HT1080 (cell line): ENCODE data around the gene CLTA. TPM values are rescaled to one million over a fixed set of nuclear protein-coding genes. Genes with fewer than 3 reads are reported as not detected.
A peak's percentile ranks its signal among the peaks of the same experiment; 100 is the strongest.

Experiments
- DNase-seq: peaks from one replicate; pipeline ENCODE4 v3.0.0-alpha.2; 2015; ENCODE audit warnings: low read depth
- total RNA-seq: library from RNA; depleted of rRNA; stranded (reverse); fragments of >200 nt; shearing (Covaris generic); gene quantifications from 2 replicates; pipeline ENCODE4 v1.2.3, GENCODE V29; 2014

CLTA gene
- total RNA-seq, 1 experiment from 2014 or later: 448 TPM

DNA sequence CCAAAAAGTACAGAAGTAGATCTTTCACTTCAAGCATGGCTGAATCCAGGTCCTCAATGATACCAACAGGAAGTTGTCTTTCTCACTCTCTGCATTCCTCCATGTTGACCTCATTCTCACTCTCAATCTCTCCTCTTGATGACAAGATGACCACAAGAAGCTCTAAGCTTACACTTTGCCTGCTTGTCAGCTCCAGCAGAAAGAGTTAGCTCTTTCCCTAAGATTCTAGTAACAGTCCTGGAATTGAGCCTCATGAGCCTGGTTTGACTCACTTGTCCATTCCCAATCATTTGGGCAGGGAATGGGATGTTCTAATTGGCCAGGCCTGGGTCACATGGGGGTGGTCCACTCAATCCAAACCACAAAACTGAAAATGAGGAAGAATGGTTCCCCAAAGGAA, 3.3 kb upstream of the CLTA start:
- peak; percentile 80 for DNase-seq

DNA sequence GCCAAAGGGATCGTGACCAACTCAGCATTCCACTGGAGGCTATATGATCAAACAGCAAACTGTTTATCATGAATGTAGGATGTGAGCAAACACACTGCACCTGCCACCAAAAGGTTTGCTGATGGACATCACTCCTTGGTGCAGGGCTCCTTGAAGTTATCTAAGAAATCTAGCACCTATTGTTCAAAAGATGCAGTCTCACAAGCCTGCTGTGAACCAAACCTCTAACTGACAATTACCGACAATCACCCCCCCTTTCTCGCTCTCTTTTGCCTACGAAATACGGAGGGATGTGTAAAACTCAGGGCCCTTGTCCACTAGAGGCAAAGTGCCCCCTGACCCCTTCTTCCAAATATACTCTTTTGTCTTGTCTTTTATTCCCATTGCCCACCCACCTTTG, 2.5 kb upstream of the CLTA start:
- DNase-seq: no peak

DNA sequence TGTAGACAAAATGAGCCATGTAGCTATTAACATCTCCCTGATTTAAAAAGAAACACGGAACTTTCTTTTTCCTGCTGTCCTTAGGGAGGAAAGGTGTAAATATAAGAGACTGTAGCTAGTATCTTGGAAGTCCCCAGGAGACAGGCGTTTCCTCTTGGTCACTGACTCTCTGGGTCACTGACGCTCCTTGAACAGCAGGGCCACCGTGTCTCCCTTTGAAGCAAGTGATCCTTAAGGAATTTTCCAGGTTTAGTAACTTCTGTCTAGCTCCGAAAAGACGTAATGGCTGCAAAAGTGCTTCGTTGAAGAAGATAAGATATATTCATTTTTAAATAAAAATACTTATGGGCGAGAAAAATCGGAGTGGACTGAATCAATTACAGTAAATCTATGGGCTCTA, 745 bp upstream of the CLTA start:
- DNase-seq: no peak

DNA sequence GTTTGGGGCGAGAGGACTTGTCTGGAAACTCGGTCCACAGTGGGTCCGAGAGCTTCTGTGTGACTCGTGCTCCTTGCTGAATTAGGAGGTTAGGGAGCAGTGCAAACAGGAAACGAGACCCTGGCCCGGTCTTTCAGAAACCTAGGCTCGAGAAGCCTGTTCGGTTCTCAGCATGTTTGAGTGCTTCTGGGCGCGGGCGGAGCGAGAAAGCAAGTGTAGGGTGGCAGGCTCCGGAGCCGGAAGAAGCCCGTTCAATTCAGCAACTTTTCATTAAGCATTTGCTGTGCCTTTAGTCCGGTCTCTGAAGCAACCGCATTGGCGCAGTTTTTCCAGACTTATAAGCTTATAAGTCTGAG, 547 bp downstream of the CLTA start:
- DNase-seq: no peak

DNA sequence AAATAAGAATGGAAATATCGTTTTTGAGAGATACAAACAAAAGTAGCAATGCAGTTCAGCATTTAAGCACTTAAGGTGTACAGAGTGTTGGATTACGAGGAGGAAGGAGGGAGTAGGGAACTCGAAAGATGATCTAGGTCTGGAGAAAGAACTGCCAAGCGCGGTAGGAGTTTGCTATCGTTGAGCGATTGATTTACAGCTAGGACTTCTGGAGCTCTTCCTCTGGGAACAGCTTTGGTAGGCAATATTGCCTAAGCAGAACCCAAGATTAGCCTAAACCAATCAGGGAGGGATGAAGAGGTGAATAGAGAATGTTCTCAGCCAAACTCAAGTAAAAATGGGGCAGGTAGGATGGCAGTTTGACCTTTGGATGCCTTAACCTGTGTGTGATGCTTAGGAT, 965 bp downstream of the CLTA start:
- DNase-seq: no peak

DNA sequence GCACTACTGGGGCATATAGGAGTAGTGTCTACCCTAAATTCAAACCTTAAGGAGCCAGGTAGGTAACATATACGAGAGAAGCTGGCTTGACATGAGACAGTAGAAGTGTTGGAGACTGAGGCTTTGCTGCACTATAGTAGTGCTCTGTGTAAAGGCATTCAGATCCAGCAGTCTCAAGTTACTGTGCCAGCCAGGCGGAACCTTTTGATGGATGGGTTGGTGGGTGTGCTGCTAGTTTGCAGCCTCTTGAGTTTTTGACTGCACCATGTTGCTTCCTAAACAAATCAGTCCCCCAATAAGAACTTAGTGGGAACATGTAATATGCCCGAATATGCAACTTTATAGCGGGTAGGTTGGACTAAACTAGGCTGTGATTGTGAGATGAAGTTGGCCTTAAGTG, 1.5 kb downstream of the CLTA start:
- peak; percentile 23 for DNase-seq

DNA sequence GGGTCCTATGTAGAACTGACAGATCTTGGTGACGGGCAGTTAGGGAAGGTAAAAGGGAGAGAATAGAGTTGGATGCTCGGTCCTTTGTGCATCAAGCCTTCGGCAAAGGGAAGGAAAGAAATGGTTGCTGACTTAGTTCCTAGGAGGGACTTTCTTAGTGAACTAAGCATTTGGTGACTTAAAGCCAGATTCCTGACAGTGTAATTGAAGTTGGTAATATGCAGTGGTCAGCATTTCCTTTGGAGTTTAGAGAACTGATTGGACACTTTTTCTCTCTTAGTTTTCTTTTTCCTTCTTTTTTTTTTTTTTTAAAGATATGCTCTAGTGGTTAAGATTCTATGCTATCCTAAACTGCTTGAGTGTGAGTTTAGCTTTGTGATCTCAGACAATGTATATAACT, 2.3 kb downstream of the CLTA start:
- no peak for DNase-seq

DNA sequence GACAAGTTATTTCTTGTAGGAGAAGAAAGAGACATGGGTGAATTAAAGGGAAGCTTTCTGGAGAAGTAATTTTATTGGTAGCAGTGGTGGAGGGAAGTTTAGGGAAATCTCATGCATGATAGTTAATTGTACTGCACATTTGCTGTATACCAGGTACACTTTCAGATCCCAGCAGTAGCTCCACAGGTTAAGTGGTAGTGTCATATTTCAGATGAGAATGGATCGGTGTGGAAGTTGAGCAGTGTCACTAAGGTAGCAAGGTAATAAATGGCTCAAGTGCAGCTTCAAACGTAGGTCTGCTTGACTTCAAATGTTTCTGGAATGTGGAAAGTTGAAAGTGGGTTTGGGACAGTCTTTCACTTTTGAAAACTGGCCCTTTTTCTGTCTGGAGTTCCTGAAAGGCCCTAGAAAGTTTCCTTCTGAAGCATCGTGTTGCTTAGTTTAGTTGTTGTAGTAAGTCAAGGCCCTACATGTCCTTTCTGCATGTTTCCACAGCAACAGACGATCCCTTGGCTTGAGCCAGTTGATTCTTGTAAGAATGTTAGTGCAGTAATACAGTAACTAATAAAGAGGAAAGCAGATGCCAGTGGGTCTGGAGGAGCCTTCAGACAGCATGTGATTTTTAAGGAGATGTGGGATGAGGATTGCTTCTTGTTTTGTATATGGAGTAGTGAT, 3.7 kb downstream of the CLTA start:
- no peak for DNase-seq

DNA sequence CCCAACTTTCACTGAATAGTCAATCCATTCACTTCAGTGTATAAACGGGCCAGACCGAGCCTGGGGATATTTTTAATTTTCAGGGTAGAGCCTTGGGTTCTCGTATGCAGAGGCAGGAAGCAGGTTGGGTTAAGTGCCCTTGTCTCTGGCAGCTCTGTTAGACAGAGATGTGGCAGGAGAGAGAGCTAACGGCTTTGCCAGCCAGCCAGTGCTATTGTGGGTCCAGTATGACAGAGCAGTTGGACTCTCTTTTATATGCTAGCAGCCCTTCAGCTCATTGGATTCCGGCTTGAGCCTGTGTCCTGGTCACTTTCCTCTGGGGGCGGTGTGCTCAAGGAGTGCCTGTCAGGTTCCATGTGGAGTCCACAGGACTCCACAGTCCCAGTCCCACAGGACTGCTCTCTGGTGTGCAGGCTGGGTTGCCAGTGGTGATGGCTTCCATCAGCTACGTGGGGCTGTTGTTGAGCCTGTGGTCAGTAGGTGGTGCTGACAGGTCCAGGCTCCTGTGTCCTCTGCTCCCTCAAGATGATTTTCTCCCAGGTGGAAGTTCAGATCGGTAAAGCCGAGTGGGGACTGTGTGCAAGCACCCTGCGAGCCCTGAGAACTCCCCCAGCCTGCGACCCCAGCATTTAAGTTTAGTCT, 14.3 kb downstream of the CLTA start:
- peak; percentile 24 for DNase-seq

DNA sequence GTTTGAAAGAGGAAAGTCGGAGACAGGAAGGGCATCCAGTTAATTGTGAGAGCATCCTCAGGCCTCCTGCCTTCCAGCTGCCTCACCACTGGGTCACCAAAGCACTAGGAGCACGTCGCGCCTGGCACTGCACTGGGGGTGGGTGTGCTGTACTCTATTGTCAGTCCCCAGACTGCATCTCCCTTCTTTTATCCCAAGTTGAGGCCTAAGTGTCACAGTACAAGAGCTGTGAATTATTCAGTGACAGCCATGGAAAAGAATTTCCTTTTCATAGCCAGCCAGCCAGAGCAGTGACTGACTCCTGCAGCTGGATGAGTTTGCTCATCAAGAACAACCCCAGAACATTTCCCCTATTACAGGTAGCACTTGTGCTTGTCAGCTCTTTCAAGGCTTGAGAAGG, 16.3 kb downstream of the CLTA start:
- peak; percentile 14 for DNase-seq

DNA sequence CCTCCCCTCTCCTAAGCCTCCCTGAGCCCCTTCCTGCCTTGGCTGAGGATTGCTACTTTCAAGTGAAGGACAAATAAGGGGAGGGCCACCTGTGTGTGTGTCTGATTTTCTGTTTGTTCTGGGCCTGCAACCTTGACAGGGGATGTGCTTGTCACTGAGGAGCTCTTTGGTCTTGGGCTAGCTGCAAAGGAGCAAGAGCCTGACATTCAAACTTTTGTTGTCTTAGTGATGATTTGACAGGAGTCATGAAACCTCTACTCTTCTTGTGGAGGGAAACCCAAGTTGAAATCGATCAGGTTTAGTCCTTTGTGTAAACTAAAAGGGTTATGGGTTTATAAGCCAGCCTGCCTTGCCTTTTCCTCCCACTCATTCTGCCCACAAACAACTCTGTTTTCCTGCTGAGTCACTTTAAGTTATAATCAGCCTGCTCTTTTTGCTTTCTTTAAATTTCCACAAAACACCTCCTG, 16.9 kb downstream of the CLTA start:
- DNase-seq: no peak

DNA sequence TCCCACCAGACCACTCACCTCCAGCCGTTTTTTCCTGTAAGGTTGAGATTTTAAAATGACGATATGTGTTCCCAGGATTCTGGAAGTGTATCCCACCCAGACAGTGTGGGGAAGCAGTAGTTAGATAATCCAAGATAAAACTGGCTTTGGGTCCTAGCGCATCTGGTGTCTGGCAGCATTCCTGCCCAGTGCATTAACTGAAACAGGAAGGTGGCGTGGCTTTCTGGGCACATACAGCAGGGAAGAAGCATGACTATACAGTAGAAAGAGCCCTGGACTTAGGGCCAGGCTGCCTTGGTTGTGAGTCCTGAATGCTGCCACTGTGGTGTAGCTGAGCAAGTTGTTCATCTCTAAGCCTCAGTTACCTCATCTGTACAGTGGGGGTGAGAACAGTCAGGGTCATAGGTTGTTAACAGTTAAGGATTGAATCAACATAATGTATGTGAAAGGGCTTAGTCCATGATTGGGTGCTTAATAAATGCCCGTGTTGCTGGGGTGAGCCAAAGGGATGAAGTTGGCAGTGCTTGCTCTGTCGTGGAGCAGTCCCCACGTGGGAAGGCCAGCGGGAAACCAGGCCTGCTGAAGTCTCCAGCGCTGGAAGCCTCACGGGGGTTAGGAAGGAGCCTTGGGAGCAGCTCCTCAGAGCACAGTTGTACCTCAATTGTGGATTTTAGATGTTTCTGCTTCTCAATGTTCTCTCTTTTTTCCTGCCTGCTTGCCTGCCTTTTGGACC, 18.0 kb downstream of the CLTA start:
- no peak for DNase-seq

DNA sequence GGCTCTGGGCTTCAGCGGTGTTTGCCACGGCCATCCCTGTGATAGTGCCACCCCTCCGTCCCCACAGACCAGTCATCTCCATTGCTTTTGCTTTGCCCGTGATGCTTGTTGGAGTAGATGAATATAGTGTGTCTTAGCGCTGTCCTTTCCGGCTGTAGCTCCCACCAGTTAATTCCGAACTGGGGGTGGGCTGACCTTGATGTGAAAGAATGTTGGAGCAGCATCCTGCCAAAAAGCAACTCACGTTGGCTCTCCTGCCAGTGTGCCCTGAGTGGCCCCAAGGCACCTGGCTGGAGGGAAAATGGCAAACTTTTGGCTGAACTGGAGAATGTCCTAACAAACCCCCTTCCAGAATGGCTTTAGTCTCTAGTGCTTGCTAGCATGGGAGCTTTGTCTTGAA, 20.0 kb downstream of the CLTA start:
- DNase-seq: no peak

DNA sequence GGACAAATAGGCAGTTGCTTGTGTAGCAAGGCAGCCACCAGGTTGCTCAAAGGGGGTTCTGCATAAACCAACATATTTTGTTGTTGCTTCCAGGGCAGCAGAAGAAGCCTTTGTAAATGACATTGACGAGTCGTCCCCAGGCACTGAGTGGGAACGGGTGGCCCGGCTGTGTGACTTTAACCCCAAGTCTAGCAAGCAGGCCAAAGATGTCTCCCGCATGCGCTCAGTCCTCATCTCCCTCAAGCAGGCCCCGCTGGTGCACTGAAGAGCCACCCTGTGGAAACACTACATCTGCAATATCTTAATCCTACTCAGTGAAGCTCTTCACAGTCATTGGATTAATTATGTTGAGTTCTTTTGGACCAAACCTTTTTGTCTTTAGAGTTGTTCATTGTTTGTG, 20.8 kb downstream of the CLTA start:
- no peak for DNase-seq

DNA sequence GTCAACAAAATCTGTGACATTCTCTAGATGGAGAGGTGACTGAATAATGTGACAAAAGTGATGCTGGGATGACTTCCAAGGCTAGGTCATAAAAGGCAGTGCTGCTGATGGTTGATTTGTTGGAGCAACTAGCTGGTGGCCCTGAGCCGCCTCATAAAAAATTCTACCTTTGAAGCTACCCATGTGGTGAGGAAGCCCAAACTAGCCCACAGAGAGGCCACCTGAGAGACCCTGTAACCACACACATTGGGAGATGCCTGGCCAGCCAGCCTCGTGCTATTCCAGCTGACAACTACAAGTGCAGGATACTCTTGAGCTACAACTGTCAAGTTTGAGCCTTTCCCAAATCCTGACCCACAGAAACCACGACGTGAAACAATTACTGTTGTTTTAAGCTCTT, 22.7 kb downstream of the CLTA start:
- no peak for DNase-seq

DNA sequence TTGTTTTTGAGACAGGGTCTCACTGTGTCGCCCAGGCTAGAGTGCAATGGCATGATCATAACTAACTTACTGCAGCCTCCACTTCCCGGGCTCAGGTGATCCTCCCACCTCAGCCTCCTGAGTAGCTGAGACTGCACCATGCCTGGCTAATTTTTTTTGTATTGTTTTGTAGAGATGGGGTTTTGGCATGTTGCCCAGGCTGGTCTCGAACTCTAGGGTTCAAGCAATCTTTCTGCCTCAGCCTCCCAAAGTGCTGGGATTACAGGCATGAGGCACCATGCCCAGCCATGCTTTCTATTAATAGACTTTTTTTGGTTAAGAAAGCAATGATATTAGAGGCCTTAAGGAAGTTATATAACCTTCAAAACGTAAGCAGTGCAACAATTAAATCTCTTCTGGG, 23.3 kb downstream of the CLTA start:
- DNase-seq: no peak

DNA sequence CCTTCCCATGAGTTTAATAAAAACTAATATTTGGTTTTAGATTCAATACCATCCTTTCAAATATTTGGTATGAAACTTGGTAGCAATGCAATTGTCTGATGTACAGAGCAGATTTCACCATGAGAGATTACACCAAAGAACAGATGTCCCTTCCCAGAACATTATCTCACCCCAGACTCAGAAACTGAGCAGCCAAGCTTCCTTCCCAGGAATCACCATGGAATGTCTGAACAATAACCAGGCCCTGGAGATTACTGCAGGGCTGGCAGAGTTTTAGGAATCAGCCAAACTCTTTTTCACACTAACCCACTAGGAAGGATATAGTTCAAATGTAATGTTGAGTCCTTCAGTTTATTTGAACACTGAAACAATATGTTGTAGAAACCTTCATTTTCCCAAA, 23.9 kb downstream of the CLTA start:
- DNase-seq: no peak

DNA sequence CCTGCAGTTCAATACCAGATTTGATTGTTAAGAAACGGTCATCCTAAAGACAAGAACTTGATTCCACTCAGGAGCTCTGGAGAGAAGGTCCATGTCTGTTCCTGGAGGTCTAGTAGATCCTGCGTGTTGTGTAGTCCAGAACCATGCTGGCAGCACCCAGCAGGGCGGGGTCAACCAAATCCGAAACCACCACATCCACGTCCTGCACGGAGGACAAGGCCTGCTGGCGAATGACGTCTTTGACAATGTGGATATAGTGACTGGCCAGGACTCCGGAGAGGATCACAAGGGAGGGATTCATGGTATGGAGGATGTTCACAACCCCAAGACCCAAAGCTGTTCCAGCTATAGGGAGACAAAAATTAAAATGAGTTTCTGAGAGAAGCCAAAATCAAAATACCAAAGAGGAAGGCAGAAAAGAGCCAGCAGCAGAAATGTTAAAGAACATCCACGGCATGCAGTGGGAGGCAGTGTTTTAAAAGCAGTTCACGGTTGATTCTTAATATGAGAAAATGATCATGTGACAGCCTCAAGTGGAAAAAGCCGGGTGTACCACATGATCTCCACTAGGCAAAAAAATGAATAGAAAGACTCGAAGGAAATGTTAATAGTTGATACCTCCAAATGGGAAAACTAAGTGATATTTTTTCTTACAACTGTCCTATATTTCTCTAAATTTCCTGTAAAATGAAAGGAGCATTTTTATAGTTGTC, 26.7 kb downstream of the CLTA start:
- no peak for DNase-seq

DNA sequence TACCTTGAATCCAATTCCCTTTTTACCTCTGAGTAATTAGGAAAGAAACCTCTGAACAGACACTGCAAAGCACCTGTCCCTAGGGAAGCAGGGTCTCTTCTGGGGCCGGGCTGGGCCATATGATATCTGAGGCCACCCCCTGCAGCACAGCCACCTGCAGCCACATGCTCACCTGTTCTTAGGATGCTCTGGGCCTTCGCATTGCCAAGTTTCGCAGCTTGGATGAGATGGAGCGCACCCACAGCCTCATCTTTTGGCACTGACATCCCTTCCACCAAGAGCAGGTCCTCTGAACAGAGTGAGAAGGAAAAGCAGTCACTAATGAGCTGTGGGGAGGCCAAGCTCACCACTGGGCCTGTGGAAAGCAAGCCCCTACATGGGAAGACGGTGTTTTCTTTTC, 27.3 kb downstream of the CLTA start:
- DNase-seq: no peak

DNA sequence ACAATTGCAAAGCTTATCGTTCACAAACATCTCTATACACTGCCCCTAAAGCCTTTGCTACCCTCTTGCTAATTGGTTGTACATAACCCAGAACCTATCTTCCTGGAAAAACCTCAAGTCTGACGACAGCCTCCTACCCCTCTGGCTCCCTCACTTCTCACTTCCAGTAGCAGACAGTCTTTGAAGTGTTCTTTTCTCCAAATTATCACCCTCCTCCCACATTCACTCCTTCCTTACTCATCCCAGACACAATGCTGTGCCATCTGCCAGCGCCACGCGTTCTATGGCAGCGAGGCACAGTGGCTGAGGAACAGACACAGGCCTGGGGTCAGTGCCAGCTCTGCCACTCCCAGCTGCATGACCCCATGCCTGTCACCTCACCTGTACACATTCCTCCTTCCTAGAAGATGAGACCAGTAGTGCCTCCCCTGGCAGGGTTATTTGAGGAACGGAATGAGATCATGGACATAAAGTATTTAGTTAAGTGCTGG, 27.7 kb downstream of the CLTA start:
- no peak for DNase-seq

DNA sequence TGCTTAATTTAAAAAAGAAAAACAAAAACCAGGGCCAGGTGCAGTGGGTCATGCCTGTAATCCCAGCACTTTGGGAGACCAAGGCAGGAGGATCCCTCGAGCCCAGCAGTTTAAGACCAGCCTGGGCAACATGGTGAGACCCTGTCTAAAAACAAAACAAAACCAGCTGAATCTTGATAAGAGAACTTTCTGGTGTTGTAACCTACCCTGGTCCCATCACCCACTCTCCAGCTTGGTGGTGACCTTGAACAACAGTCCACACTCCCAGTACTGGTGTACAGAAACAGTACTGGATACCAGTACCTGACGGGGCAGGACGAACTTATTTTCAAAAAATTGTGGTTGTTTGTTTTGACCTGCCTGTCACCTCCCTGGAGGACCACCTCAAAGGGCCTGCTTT, 30.9 kb downstream of the CLTA start:
- no peak for DNase-seq

DNA sequence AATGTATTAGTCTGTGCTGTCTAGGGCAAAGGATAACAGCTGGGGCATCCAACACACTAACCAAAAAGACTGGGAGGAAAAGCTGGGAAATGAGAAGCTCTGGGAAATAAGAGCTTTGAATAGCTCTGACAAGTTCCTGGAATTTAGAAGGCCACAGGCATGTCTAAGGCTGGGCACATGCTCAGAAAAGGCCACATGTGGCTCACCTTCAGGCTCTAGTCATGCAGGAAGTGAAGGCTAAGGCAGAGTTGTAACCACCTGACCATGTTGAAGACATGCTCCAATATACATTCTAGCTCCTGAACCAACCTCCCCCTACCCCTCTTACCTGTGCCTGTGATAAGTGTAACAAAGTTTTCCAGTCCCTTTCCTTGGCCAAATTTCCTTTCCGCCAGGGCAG, 31.7 kb downstream of the CLTA start:
- peak; percentile 12 for DNase-seq
